GM18511 (cell line): ENCODE results near the gene RXRG.

Source experiments
- ATAC-seq: cut with Tn5 transposase; IDR thresholded peaks from one replicate; pipeline ENCODE4 v1.9.1; 2021; ENCODE audit warnings: mild to moderate bottlenecking, moderate library complexity; ENCODE audit not compliant: unreplicated experiment

Gene RXRG

DNA sequence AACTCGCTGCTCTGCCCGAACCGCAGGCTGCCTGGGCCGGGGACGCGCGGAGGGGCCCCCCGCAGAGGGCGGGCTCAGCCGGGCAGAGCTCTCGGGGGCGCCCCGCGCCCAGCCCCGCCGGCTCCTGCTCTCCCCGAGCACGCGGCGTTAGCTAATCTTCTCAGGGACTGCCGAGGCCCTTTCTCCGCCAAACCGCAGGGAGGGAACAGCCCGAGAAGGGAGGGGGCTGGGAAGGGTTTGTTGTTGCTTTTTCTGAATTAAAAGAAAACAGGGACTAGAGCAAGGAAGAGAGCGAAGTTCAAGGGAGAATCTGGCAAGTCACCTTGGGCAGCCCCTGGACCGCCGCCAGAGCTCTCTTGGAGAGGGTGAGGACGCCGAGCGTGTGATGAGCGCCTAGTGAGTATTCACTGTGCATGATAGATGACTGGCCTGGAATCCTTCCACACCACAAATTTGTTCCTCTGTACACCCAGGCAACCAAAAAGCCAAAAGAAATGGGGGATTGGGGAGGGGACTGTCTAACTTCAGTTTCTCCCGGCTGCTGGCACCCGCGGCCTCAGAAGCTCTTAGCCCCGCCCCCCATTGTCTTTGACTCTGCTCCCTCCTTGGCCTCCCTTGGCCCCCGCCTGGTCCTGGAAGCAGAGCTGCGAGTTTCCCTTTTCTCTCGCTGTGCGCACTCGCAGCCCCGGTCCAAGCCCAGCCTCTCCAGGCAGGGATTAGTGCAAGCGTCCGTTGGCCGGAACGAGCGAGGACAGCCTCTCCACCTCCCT lies 68.7 kb downstream of the RXRG start:
- ATAC-seq: peak; percentile 70

DNA sequence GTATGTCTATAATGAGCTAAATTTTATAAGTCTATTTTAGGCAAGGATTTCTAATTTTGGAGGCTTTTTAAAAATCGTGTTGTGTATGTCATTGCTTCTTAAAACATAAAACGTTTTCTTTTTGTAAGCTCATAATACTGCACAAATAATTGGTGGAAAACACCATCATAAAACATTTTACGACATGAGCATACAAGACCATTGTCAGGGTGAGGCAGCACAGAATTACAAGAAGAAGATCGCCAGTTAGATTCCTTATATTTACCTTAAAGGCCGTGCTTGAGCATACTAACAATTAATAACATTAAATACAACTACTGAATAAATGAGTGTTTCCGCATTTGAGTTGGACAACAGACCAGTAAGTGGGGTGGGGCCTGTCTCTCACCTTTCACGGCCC lies 69.3 kb downstream of the RXRG start:
- no peak for ATAC-seq

DNA sequence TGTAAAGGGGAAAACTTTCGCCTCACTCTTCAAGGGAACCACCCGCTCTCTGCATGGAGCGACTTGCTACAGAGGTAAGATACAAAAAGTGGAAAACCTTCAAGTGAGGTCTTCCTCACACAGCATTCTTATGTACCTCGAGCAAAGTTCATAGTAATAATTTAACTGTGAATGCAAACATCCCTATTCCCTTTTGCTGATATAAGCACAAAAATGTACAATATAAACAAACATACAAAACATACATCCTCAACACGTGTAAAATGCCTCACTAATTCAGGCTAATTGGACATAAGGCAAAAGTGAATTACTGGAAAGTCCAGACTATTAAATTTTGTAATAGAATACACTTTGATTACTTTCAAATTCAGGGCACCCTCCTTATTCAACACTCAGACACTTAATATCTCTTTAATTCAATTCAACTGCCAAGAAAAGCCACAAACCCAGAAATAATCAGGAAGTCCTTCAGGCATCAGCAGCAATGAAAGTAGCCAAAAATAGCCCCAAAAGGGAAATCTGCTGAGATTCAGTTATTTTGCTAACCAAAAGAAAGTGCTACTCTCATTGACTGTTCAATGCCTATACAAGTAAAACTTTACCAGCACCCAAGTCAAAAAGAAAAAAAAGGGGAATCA lies 73.2 kb downstream of the RXRG start:
- no peak for ATAC-seq

DNA sequence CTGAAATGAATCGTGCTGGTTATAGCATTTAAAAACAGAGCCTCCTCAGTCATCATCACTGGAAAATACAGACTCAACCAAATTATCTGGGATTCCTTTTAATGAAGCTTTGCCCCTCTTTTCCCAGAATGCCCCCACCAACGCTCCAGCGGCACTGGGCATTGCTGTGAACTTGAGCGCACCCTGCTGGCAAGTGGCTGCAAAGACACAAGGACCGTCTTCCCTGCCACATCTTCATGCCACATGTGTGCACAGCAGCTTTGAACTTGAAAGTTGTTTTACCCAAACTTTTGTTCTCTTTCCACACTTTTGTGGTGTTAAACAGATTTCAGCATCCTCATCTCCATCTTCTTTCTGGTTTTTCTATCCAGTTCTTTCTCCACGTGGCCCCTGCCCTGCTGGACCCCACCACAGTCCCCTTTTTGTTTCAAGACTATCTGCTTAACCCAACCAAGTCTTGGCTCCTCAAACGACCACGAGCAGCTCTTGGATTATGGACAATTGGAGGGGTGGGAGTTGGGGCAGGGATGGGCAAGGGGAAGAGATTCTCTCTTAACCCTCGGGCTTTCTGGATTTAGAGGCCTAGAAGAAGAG lies 75.6 kb downstream of the RXRG start:
- peak; percentile 74 for ATAC-seq

DNA sequence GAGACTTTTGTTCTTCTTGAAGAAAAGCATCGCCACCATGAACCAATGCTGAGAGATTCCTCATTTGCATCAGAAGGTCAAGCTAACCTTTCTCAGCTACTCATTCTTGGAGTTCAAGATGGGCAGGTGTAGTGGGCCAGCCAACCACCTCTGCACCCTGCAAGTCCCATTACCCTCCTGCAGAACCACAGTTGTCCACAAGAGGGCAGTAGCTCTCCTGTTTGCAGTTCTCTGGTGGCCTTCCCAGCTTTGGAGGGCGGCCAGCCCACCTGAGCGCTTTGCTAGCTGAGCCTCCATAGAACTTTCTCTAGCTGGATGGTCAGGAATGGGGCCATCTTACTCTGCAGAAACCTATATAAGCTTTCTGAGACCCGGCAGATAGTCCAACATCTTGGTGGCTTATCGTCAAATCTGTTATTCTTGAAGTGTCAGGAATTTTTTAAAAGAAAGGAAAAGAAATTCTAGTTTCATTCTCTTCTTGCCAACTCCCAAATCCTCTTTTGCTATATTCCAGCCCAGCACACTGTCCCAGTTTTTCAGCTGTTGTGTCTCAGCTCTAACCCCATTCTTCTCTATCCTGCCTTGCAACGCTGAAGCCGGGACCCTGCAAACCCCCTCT lies 77.4 kb downstream of the RXRG start:
- ATAC-seq: peak; percentile 81

- ATAC-seq: no peak
These were observed 79.6 kb downstream of the RXRG start for GRCh38 chr1:165365341-165365740.

DNA sequence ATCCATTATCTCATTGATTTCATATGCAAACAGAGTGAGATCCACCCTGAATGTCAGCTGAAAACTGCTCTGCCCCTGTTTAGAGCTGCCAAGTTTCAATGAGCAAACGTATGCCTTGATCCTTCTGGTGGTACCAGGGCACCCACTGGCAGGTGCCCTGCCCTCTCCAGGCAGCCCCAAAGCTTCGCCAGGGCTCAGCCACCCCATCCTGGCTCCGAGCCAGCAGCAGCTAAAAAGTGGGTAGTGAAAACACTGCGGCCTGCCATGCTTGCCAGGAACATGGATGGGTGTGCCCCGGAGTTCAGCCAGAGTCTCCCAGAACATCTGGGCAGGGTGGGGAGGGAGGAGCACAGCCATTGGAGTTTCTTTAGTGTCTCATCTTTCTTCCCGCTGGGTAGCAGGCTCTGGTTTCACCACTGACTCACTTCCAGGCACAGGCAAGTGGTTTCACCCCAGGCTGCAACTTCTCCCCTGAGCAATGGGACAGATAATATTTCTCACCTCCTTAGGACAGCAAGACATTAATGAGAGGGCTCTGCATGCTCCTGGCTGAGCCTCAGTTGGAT lies 80.3 kb downstream of the RXRG start:
- ATAC-seq: no peak

GRCh38 chr1:165356876-165357275 lies 88.0 kb downstream of the RXRG start:
- no peak for ATAC-seq

GRCh38 chr1:165355977-165356811 lies 88.7 kb downstream of the RXRG start, which contains the start of gene LMX1A:
TSS of gene LMX1A (minus strand) at chr1:165356715. CDS start at chr1:165355559, 1,156 bp downstream.
- no peak for ATAC-seq

- no peak for ATAC-seq
These were observed 89.6 kb downstream of the RXRG start for GRCh38 chr1:165355139-165355976.

DNA sequence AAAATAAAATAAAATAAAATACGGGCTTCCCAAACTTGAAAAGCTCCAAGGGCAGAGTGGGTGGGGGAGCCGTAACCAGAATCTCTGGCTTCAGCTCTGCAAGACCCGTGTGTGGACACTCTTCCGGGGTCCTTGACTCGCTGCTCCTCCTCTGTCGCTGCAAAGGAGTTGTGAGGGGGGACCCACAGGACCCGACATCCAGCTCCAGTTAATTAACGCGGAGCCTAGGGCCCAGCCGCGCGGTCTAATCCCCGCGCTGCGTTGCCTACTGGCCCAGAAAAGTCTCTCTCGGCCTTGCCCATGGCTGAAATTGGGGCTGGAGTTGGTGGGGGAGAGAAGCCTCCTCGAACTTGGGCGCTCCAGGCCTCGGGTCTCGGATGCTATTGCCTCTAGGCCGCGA lies 90.2 kb downstream of the RXRG start:
- ATAC-seq: no peak

DNA sequence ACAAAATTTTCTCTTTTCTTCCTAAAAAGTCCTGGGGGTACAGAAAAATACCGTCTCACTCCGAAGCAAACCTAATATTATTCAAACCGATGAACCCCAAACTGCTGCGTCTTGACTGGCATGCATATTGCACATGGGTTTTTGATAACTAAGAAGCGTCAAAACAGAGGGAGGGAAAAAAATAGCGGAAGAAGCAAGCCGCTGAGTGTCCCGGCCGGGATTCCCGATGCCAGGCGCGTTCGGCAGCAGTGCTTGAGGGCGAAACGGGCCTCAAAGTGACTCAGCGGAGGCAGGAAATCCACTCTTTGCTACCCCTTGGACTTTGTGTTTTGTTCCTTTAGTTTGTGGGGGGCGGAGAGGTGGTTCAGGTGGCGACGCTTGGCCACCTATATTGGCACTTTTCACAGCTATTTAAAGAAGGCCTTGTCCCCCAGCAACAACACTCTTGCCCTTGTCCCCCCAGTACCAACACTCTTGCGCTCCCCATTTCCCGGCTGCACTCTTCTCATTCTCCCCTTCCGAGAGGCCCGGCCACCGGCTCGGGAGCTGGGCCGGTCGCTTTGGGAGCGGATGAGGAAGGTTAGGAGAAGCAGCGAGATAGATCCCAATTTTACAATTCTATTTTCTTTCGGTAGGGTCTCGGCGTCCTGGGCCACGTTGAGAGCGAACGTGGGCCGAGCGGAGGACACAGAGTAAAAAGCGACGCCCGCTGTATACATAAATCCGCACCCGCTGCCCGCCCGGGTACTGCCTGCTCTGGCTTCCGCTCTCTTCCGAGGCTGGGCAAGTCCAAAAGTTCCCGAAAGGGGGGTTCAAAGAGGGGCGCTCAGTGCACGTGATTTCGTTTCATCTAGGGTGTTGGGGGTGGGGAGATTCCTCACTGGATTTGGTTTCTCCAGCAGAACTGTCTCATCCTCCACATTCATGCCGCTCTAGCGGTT lies 90.9 kb downstream of the RXRG start:
- ATAC-seq: no peak

DNA sequence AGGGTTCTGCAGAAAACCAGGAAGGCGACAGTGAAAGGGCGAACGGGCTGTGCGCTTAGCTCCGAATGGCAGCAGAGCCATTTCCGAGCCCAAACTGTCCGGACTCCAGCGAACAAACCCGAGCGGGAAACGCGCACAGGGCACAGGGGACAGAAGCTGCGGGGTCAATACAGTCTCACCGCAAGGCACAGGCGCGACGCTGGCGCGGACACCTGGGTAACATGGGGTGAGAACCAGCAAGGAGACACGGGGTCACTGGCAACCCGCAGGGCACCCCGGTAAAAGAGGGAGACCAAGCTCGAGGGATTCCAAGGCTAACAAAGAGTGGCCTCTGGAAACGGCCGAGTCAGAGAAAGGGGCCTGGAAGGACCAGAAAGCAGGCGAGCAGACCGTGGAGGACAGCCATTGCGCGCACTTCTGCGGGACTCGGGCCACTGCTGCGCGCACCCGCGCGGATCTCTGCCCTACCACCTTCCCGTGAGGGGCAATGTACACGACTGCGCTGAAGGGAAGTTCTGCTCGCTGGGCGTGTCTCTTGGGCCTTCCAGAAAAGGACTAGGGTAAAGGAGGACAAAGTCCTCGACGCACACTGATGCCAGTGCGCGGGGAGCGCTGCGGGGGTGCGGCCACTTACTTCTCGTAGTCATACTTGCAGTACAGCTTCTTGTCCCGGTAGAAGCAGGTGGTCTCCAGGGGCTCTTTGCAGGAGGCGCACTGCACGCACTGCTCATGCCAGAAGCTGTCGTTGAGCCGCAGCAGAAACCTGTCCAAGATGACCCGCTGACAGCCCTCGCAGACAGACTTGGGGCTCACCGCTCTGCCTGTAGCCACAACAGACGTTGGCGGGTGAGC lies 92.3 kb downstream of the RXRG start:
- ATAC-seq: no peak

DNA sequence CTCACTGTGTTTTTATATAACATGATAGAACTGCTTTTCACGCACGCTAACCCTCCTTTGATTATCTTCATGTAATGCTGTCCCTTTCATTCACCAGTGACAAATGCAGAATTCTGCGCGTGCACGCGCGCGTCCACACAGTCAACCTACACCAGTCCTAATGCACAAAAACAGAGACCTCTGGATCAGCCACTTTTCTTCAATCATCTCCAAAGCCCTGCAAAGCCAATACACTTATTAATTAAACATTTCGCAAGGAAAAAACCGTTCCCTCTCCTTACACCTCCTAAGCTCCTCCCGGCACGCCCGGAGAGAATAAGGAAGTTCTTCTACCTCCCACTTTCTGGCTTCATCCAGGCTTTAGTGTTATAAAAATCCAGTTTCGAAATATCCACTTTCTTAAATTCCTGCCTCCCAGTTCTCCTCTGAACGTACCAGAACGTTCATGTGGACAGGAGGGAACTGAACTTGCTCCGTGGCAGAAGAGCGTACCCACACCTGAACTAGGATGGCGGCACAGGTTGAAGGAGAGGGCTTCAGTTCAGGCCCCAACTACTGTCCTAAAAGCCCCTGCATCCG lies 93.0 kb downstream of the RXRG start:
- no peak for ATAC-seq
